Right cardiac atrium (tissue), 5 donors: Measurements from ENCODE around the gene OR8B8. TPM values are rescaled to one million over a fixed set of nuclear protein-coding genes. Genes with fewer than 3 reads are reported as not detected.
"Not testable (repeated sequence)": the region's sequence is repeated elsewhere in the genome, so short reads cannot be mapped to it uniquely, and the experiment has no call there.

Source experiments
- ATAC-seq, 2 donors: fragments of 200-7000 bp; cut with Tn5 transposase; one replicate each; pipeline versions ENCODE4 v1.8.0 to v1.9.1; 2020; ENCODE audit warnings: moderate library complexity in 2 of 2, mild to moderate bottlenecking in 1 of 2
- DNase-seq, 3 donors: peaks; one replicate each; pipeline ENCODE4 v3.0.0-alpha.2; 2020
- H3K27ac ChIP-seq: one replicate; pipeline ENCODE4 v1.5.1; 2013; ENCODE audit warnings: mild to moderate bottlenecking, low read length, control low read depth, moderate library complexity
- H3K27me3 ChIP-seq: one replicate; pipeline ENCODE4 v1.6.1; 2013; ENCODE audit not compliant: control insufficient read depth, insufficient read depth
- H3K4me1 ChIP-seq: one replicate; pipeline ENCODE4 v1.6.1; 2013; ENCODE audit warnings: low read length; ENCODE audit not compliant: control insufficient read depth, insufficient read depth
- H3K4me3 ChIP-seq: one replicate; pipeline ENCODE4 v1.5.1; 2013; ENCODE audit warnings: low read length, control low read depth
- H3K9me3 ChIP-seq: one replicate; pipeline ENCODE4 v1.6.1; 2013; ENCODE audit warnings: low read length; ENCODE audit not compliant: control insufficient read depth
- WGBS: extraction: QIAGEN DNeasy Blood & Tissue Kit; methylation state at CpG from one replicate; pipeline ENCODE4 v1.1.7; 2013; 5-methylcytosine and 5-hydroxymethylcytosine counted together
- intact Hi-C, 4 donors: fragments of 100-400 bp; cut with DNase I; formaldehyde crosslinking; loops; one replicate each; pipeline versions ENCODE4 v1.11.0 to v1.14.0; 2022 to 2023
- polyA plus RNA-seq: library from polyadenylated mRNA; stranded (reverse); fragments of 200-250 nt; gene quantifications from one replicate; pipeline ENCODE4 v1.2.3, GENCODE V29; 2013
- total RNA-seq, 4 donors: library from RNA; stranded (reverse); fragmentation: NEBNext Ultra II Directional; extraction: Animal tissue kit (Norgen Biotek cat#: 25700); gene quantifications; one replicate each; pipeline ENCODE4 v1.2.1, GENCODE V29; 2021
- donor health status: healthy with polysubstance abuse.
- donor health status: DM: no; HTN: yes; CAD: no.
- donor health status: DM: no; HTN: no; CAD: no.
- donor health status: DM: no; HTN: yes; CAD: no; lungs with severe emphysema.
- donor health status: DM: yes; HTN: yes; CAD: no.

OR8B8 gene
- total and polyA plus RNA-seq, 5 donors, result 0.06 to 0.20 TPM; not detected in 3

- ATAC-seq (peak; percentile 67 to 78), DNase-seq (peak; percentile 47 to 74 (median 49))
- intact Hi-C loops, result loop anchor here in 1 of 4 donors (10.0 kb wide), 1 partner anchor 432 kb away; no protein-coding TSS in a partner anchor
- 35% methylated on average over 8 of the region's 8 CpGs for WGBS
- no peaks in the 10 kb centered on the region for H3K9me3 ChIP-seq
- no peak overlapping the region for H3K4me3 ChIP-seq
- H3K27ac ChIP-seq, result no peak overlapping the region
- no peaks in the 10 kb centered on the region for H3K27me3 ChIP-seq
- no peaks in the 10 kb centered on the region for H3K4me1 ChIP-seq
Observed at GRCh38 chr11:124402326-124402922, 43.1 kb downstream of the OR8B8 start.

- intact Hi-C loops, result no loop called here
- Histone ChIP-seq H3K4me3 (no peak within 1 kb of the TSS), H3K27me3 (no peaks in the 10 kb centered on the region), H3K27ac (no peak within 1 kb of the TSS), H3K4me1 (no peaks in the 10 kb centered on the region), H3K9me3 (no peaks in the 10 kb centered on the region)
- no peak for DNase-seq
- no peak for ATAC-seq
Observed at GRCh38 chr11:124398924-124399323, 46.6 kb downstream of the OR8B8 start, which contains the start of gene OR8B3. Gene OR8B3, minus strand, starts transcription at chr11:124399024. Its CDS starts 1,673 bp downstream, at chr11:124397351.

- H3K27me3 ChIP-seq, H3K27ac ChIP-seq, H3K9me3 ChIP-seq, DNase-seq, H3K4me1 ChIP-seq, H3K4me3 ChIP-seq, ATAC-seq, intact Hi-C loops: not testable (repeated sequence)
- 88% methylated on average over 2 of the region's 4 CpGs for WGBS
Observed at GRCh38 chr11:124396847-124397246, 48.6 kb downstream of the OR8B8 start.

GRCh38 chr11:124394408-124394807 lies 51.1 kb downstream of the OR8B8 start:
- no peak overlapping the region for H3K4me3 ChIP-seq
- H3K9me3 ChIP-seq, result no peaks in the 10 kb centered on the region
- 58% methylated on average over 3 of the region's 3 CpGs for WGBS
- no peaks in the 10 kb centered on the region for H3K27me3 ChIP-seq
- intact Hi-C loops, result no loop called here
- ATAC-seq (no peak), DNase-seq (no peak)
- H3K27ac ChIP-seq, result no peak overlapping the region
- H3K4me1 ChIP-seq, result no peaks in the 10 kb centered on the region

Other genes with a start within 250 kb of the OR8B8 start
- not detected for gene OR8G1, start 204.6 kb downstream of the OR8B8 start, total RNA-seq
- not detected for gene OR8G1, start 204.6 kb downstream of the OR8B8 start, polyA plus RNA-seq
- not detected for gene OR8G5, start 189.3 kb downstream of the OR8B8 start, total RNA-seq
- not detected for gene OR8G5, start 189.3 kb downstream of the OR8B8 start, polyA plus RNA-seq
- gene OR8D1, start 131.7 kb downstream of the OR8B8 start, total RNA-seq, result not detected
- gene OR8D1, start 131.7 kb downstream of the OR8B8 start, polyA plus RNA-seq, result not detected
- not detected for gene OR8D2, start 125.5 kb downstream of the OR8B8 start, total RNA-seq
- not detected for gene OR8D2, start 125.5 kb downstream of the OR8B8 start, polyA plus RNA-seq
- not detected for gene OR8B2, start 61.2 kb downstream of the OR8B8 start, total RNA-seq
- not detected for gene OR8B2, start 61.2 kb downstream of the OR8B8 start, polyA plus RNA-seq
- not detected for gene OR8B3, start 46.7 kb downstream of the OR8B8 start, total RNA-seq
- not detected for gene OR8B3, start 46.7 kb downstream of the OR8B8 start, polyA plus RNA-seq
- gene OR8B4, start 20.8 kb downstream of the OR8B8 start, total RNA-seq, result not detected
- gene OR8B4, start 20.8 kb downstream of the OR8B8 start, polyA plus RNA-seq, result not detected
- not detected for gene OR8B12, start 98.0 kb upstream of the OR8B8 start, total RNA-seq
- not detected for gene OR8B12, start 98.0 kb upstream of the OR8B8 start, polyA plus RNA-seq
- not detected for gene OR8A1, start 124.3 kb upstream of the OR8B8 start, total RNA-seq
- not detected for gene OR8A1, start 124.3 kb upstream of the OR8B8 start, polyA plus RNA-seq
- not detected for gene PANX3, start 165.7 kb upstream of the OR8B8 start, total RNA-seq
- not detected for gene PANX3, start 165.7 kb upstream of the OR8B8 start, polyA plus RNA-seq
- gene TBRG1, start 177.2 kb upstream of the OR8B8 start, total RNA-seq, result 10 to 100 TPM; 22.7 to 28.6 (median 26.5) TPM
- 17.9 TPM for gene TBRG1, start 177.2 kb upstream of the OR8B8 start, polyA plus RNA-seq
- gene SIAE, start 228.0 kb upstream of the OR8B8 start, total RNA-seq, result 10 to 100 TPM; 43.4 to 72.6 (median 53.9) TPM
- 44.6 TPM for gene SIAE, start 228.0 kb upstream of the OR8B8 start, polyA plus RNA-seq
- 1 to 10 TPM; 2.3 to 4.0 (median 3.0) TPM for gene SPA17, start 228.2 kb upstream of the OR8B8 start, total RNA-seq
- 7.9 TPM for gene SPA17, start 228.2 kb upstream of the OR8B8 start, polyA plus RNA-seq